ENCODE data around the gene ATF7.
"Not testable (repeated sequence)": the region's sequence is repeated elsewhere in the genome, so short reads cannot be mapped to it uniquely, and the experiment has no call there.

The ATF7 gene

DNA sequence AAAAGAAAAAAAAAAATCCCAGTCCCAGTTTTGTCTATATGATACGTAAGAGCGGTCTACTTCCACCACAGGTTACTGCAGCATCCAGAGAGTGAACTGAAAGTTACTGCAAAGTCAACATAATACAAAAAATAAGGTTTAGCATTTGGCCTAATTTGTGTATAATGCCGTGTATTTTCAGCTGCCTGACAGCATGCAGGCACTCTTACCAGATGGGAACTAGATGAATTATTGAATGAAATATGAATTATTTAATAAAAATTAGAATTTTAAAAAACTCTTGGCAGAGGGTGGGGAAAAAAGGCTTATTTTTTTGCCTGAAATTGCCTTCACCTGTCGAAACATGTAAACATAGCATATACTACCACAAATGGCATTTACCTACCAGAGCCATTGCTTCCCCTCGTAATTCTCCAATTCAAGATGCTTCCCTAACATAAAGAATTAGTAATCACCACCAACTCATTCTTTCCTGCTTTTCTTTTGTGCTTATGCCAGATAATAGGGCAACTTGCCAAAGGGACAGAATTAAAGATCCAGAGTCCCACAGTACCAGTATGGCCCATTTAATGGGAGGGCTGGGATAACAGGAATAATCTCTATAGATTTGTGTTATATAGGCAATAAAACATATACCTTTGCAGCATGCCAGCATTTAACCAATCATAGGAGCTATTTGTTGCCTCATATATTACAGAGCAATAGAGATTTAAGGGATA, 31.1 kb downstream of the ATF7 start:
- no peak for DNase-seq

- DNase-seq, result no peak
Observed at GRCh38 chr12:53593707-53594106, 32.5 kb downstream of the ATF7 start.

GRCh38 chr12:53593031-53593430, 33.2 kb downstream of the ATF7 start:
- no peak for DNase-seq

DNA sequence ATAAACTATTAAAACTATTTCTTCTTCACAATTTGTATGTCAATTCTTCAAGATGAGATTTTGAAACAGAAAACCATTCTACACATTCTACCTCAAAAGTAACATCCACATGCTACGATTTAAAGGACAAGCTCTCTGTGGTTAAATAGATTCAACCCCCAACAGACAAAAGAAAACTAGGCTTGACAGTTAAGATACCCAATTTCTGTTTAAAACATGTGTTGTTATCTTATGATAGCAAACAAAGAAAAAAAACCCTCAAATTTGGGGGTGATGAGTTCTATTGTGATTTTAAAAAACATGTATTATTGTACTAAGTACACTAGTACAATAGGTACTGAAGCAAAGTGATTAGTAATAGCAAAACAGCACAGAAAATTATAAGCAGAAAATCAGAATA, 33.8 kb downstream of the ATF7 start:
- DNase-seq, result no peak

DNA sequence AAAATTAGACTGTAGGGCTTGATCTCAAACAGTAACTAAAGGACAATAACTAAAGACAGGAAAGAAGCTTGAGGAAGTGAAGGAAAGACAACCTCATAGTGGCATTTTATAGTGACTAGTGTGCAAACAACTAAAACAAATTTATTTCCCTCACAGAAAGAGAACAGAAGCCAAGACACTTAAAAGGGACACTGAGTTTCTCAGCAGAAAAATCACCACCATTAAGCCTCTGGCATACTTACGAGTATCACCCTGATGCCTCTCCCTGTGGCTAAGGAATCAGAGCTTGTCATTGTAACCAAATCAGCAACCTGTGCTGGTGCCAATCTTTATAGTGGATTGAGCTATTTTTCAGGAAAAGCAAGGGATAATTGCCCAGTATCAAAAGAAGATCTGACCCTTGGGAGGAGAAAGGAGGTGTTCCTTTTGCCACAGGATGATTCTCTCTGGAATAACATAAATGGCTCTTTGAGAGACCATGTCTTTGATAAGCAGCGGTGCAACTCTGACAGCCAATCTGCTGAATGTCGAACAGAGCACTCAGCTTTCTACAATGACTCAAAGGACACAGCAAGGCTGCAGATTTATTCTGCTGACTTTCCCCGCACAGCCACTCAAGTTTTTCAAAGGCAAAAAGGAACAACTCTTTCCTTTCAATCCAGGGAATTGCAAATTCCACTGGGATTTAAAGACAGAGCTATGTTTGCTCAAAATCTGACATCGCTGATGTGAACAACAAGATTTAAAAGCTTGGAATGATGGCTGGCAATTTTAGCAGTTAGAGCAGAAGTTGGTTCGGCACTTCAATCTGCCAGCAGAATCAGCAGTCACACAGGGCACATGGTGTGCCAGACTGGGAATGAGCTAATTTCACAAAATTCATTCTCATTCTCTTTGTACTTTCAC, 34.6 kb downstream of the ATF7 start:
- no peak for DNase-seq

DNA sequence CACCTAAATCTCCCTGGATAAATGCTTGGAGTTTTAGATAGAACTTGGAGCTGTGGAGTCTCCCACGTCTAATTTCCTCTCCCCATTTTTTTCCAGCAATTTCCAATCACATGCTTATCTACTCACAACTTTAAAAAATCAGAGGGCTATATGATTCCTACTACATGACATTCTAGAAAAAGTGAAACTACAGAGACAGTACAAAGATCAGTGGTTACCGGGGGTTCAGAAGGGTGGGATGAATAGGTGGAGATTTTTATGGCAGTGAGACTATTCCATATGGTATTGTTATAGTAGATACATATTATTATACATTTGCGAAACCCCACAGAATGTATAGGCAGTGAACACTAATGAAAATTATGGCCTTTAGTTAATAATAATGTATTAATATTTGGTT, 35.5 kb downstream of the ATF7 start:
- DNase-seq, result no peak

GRCh38 chr12:53589915-53590314, 36.3 kb downstream of the ATF7 start:
- no peak for DNase-seq

- DNase-seq, result no peak
Observed at GRCh38 chr12:53589423-53589822, 36.8 kb downstream of the ATF7 start.

GRCh38 chr12:53588123-53588522, 38.1 kb downstream of the ATF7 start:
- DNase-seq, result no peak

DNA sequence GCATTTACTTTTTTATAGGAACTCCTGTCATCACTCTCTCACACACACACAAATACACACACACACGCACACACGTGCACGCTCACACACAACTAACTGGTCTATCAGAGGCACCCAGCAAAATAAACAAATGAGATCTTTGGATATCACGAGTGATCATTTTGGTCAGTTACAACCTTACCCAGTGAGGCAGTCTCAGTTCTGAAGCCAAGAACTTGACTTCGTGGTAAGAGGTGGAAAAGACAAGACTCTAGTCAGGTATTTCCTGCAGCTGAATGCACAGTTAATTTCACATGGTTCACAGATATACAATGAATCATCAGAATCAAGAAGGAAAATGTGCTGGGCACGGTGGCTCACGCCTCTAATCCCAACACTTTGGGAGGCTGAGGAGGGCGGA, 39.4 kb downstream of the ATF7 start:
- no peak for DNase-seq

- DNase-seq, result no peak
Observed at GRCh38 chr12:53585448-53586125, 40.6 kb downstream of the ATF7 start.

GRCh38 chr12:53579545-53579955, 46.6 kb downstream of the ATF7 start:
- no peak for DNase-seq

DNA sequence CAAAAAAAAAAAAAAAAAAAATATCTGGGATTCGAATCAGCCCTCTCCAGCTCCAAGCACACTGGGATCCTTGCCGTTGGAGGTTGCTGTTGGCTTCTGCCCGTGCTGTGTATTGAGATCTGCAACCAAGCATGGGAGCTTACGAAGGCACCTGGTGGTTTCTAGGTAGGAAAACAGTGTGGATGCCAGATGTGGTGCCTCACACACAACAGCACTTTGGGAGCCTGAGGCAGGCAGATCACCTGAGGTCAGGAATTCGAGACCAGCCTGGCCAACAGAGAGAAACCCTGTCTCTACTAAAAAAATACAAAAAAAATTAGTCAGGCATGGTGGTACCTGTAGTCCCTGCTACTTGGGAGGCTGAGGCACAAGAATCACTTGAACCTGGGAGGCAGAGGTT, 47.4 kb downstream of the ATF7 start:
- no peak for DNase-seq

GRCh38 chr12:53577941-53578352, 48.2 kb downstream of the ATF7 start:
- DNase-seq, result no peak

DNA sequence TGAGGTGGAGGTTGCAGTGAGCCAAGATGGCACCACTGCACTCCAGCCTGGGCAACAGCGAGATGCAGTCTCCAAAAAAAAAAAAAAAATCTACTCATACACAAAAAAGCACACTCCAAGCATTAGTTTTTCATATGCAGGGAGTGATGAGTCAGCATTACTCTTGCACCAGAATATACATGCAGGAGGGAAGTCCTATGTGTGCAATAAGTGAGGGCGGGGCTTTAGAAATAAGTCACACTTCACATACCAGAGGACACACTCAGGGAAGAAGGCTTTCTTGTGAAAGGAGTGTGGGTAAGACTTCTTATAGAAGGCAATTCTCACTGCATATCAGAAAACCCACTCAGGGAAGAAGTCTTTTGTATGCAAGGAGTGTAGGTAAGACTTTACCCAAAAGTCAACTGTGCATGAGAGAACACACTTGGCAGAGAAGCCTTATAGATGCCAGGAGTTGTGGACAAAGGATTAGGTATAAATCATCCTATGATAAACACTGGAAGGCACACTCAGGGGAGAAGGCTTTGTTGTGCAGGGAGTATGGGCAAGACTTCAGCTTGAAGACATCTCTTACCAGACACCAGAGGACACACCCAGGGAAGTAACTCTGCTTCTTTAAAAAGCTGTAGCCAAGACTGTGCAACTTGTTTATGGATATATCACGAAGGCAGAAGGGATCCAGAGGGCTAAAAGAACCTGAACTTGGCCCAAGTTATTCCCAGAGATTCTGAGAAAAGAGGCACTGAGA, 50.5 kb downstream of the ATF7 start:
- DNase-seq, result no peak

DNA sequence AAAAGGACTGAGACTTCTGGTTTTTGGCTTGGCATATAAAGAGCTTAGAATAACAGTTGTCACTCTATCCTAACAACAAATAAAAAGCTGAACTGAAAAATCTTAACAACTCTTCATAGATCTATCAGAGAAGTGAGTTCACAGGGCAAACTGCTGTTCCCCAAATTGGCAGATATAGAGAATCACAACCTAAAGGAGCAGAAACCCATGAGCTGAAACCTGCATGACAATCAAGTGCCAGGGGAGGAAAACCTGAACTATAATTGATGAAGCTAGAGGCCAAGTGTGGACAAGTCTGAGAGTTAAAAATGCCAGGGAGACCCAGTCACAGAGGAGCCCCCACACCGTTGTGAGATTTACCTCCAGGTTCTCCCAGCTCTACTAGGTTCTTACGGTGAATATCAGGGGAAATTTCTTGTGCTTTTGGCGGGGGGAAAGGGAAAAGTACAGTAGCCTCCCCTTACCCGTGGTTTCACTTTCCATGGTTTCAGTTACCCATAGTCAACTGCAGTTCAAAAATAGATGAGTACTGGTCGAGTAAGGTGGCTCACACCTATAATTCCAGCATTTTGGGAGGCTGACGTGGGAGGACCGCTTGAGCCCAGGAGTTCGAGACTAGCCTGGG, 53.9 kb downstream of the ATF7 start:
- no peak for DNase-seq

DNA sequence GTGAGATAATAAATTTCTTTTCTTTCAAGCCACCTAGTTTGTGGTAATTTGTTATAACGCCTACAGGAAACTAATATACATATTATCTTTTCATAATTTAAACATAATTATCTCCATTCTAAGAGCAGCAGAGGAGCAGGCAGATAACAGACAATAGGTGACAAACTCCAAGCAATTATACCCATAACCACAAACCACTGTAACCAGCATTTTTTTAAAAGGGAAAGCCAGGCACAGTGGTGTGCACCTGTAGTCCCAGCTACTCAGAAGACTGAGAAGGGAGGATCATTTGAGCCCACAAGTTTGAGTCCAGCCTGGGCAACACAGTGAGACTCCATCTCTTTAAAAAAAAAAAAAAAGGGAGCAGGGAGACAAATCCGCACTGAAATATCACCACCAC, 54.9 kb downstream of the ATF7 start:
- no peak for DNase-seq

GRCh38 chr12:53568809-53569557, 57.2 kb downstream of the ATF7 start:
- no peak for DNase-seq

GRCh38 chr12:53567961-53568808, 58.0 kb downstream of the ATF7 start:
- DNase-seq, result no peak

DNA sequence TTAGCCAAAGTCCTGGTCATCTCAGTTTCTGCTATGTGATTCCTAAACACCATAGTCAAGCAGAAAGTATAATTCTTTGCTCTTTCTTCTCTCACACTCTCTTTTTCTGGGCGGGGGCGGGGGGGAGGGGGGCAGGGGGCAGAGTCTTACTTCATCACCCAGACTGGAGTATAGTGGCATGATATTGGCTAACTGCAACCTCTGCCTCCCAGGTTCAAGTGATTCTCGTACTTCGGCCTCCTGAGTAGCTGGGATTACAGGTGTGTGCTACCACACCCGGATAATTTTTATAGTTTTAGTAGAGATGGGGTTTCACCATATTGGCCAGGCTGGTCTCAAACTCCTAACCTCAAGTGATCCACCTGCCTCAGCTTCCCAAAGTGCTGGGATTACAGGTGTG, 60.8 kb downstream of the ATF7 start:
- not testable (repeated sequence) for DNase-seq

GRCh38 chr12:53564941-53565340, 61.2 kb downstream of the ATF7 start:
- DNase-seq, result no peak
